HG02970 (cell line): Measurements from ENCODE around the gene RFX8.
"Not testable (repeated sequence)": the region's sequence is repeated elsewhere in the genome, so short reads cannot be mapped to it uniquely, and the experiment has no call there.

Source experiments
- ATAC-seq: cut with Tn5 transposase; IDR thresholded peaks from one replicate; pipeline ENCODE4 v1.9.1; 2021; ENCODE audit warnings: mild to moderate bottlenecking, moderate library complexity, moderate number of reproducible peaks; ENCODE audit not compliant: unreplicated experiment, low FRiP score

Gene RFX8

DNA sequence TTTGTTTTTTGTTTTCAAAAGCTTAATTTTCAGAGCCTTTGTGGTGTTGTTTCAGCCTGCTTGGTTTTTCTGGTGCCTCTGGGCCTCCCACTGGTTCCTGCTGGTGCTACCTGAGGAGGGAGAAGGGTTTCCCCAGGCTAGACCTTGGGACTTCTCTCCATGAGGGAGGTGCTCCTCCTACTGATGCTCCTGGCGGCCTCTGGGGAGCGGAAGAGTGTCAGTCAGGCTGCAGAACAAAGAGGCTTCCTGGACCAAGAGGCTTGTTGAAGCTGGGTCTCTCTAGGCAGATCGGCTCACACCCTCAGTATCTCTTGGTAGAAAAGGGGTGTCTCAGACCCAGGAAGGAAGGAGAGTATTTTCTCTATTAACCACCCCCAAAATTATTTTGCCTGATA lies 32.2 kb downstream of the RFX8 start:
- no peak for ATAC-seq

DNA sequence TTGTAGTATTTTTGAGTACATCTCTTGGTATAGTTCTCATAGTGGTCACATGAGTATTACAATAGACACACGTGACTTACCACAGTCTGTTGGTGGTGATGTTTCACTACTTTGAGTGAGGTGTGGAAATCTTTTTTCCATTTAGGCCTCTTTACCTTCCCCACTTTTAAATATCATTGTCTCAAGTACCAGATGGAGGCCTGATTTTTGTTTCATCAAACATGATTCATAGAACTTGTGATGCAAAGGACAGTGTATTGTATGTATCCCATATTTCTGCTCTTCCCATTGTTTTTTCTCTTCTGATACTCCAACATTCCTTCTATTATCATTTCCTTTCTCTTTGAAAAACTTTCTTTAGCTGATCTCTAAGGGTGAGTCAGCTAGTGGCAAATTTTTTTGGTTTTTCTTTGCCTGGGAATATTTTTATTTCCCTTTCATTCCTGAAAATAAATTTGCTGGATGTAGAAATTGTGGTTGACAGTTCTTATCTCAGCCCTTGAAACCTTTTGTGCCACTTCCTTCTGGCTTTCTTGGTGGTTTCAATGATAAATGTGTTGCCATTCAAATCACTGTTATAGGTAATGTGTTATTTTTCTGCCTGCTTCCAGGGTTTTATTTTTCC lies 32.8 kb downstream of the RFX8 start:
- no peak for ATAC-seq

DNA sequence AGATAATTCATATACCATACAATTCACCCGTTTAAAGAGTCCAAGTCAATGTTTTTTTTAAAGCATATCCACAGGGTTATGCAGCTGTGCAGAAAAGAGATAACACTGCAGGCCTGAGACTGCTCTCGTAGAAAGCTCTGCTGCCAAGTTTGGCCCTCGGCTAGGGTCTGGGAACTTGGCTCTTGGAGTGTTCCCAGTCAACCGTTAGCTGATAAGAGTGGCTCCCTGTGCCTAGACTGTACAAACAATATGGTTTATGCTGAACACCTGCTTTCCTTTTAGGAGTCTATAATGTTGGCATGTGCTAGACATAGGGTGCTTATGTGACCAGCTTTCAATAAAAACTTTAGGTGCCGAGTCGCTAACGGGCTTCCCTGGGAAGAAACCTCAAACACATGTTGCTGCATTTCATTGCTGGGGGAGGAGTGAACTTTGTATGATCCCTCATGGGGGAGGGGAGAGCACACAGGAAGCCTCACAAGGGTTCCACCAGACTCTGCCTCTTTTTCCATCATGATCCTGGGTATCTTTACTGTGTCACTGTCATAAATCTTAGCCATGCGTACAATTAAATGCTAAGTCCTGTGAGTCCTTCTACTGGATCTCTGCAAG lies 34.7 kb downstream of the RFX8 start:
- no peak for ATAC-seq

DNA sequence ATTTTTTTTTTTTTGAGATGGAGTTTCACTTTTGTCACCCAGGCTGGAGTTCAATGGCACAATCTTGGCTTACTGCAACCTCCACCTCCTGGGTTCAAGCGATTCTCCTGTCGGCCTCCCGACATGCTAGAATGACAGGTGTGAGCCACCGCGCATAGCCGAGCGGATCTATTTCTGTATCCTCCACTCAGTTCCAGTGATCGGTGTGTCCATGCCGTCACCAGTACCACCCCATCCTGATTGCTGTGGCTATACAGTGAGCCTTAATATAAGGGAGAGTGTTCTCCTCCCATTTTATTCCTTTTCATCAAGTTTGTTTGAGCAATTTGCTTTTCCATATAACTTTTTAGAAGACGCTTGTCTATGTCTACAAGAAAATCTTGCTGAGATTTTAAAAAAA lies 35.2 kb downstream of the RFX8 start:
- ATAC-seq, result no peak

DNA sequence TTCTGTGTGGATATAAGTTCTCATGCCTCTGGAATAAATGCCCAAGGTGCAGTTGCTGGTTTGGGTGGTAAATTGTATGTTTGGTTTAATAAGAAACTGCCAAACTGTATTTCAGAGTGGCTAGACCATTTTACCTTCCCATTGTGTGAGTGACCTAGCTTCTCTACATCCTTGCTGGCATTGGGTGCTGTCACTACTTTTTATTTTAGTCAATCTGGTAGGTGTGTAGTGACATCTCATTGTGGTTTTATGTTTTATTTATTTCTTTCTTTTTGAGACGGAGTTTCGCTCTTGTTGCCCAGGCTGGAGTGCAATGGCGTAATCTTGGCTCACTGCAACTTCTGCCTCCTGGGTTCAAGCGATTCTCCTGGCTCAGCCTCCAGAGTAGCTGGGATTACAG lies 36.4 kb downstream of the RFX8 start:
- ATAC-seq, result not testable (repeated sequence)

- no peak for ATAC-seq
Measured at GRCh38 chr2:101435001-101435862, 39.7 kb downstream of the RFX8 start.

GRCh38 chr2:101433465-101433864 lies 41.4 kb downstream of the RFX8 start:
- no peak for ATAC-seq

DNA sequence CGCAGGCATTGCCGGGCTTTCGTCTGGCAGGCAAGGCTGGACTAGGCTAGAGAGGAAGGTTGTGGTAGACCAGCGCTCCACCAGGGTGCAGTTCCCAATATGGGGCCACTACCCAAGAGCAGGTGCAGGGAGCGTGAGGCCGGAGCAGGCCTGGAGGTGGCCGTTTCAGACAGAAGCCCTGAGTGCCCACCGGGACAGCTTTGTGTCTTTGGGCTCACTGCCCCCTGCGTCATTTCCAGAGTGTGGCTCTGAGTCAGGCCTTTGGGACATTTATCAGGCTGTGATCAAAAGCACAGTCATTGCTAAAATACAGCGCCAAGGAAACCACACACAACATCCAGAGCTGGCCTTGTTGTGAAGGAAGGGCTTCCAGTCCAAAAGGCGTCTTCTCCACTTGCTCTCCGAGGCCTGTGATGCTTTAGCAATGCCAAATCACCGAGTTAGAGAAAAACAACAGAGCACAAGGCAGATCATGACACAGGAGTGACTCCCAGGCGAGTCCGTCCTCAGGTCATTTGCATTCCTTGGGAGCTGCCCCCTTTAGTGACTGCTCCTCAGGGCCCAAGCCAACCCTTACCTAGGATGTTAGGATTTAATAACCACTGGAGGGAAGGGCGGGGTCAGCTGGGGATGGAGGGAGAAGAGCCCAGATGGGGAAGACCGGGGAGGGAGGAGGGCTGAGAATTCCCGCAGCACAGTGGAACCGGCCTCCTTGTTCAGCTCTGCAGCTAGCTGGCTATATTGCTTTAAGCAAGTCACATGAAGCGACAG lies 42.3 kb downstream of the RFX8 start:
- ATAC-seq, result no peak

DNA sequence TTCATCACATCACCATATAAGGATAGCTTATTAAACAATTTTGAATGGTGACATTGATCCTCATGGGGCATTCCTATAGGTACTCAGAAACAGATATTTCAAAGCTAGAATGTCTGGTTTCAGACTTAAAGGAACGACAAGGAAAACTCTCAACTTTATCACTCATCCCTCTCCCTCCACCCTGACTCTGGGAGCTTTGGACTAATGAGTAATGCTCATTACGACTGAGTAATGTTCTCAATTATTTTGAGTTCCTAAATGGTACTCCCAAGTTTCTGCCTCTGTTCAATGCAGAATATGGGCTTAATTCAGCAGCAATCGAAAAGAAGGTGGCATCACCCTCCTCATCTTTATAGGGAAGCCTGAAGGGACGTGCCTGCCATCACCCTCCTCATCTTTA lies 43.4 kb downstream of the RFX8 start:
- no peak for ATAC-seq

DNA sequence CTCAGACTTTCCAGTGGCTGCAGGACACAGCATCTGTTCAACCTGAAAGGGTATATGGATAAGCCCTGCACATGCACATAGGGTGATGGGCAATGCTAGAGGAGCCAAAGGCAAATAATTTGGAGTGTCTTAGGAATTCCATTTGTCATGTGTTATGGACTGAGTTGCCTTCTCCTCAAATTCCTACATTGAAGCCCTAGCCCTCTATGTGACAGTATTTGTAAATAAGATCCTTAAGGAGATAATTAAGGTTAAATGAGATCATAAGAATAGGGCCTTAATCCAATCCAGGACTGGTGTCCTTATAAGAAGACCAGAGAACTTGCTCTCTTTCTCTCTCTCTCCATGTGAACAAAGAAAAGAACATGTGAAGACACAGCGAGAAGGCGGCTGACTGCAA lies 44.8 kb downstream of the RFX8 start:
- ATAC-seq, result no peak

DNA sequence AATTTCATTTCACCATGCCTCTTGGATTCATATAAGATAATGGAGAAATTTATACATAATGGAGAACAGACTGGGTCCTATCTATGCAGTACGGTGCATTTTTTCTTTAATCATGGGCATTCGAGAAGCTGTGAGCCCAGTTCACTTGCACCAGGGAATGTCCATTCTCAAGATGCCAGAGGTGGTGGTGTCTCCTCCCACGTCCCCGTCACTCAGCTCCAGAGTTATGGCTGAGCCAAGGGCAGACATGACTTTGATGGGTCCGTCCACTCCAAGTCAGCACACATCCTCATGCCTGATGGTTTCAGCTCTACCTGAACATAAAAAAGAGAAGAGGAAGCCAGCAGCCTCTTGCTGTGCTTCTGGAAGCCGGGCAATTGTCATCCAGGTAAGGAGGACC lies 45.5 kb downstream of the RFX8 start:
- ATAC-seq, result no peak

DNA sequence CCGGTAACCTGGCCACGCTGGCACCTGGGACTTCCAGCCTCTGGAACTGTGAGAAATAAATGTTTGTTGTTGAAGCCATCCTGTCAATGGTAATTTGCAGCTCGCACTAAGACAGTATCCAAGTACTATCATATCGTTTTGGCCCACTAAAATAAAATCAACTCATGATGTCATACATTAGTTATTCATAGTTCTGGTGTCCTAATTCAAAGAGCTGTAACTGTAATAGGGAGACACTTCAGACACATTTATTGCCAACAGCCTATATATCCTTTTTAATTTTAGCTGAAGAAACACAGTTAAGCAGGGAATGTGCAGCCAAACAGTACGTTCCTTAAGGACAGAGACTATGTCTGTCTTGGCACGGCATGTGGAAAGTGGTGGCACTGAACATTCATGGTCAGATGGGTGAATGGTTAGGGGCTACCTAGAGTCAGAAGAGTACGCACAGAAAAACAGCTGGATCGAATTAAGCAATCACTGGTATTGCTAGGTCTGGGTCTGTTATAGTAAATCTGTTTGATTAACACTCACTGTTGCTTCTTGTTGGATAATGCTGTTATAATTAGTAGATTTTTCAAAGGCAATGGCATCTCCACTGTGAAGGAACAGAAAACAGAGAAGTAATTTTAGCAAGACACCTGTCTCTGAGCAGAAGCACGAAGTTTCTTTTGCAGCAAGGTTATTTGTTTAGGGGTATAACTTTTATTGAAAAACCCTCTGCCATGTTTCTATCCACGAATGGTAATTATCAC lies 46.3 kb downstream of the RFX8 start:
- no peak for ATAC-seq

GRCh38 chr2:101427743-101428142 lies 47.2 kb downstream of the RFX8 start:
- ATAC-seq, result no peak

DNA sequence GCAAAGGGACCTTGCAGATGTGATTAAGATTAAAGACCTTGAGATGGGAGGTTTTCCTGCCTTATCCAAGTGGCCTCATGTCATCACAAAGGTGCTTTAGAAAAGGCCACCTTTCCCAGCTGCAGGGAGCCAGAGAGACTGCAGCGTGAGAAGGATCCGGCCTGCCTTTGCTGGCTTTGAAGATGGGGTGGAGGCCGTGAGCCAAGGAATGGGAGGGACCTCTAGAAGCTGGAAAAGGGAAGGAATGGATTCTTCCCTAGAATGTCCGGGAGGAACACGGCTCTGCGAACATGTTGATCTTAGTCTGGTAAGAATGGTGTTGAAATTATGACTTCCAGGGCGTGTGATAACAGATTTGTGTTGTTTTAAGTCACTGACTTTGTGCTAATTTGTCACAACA lies 47.7 kb downstream of the RFX8 start:
- no peak for ATAC-seq

DNA sequence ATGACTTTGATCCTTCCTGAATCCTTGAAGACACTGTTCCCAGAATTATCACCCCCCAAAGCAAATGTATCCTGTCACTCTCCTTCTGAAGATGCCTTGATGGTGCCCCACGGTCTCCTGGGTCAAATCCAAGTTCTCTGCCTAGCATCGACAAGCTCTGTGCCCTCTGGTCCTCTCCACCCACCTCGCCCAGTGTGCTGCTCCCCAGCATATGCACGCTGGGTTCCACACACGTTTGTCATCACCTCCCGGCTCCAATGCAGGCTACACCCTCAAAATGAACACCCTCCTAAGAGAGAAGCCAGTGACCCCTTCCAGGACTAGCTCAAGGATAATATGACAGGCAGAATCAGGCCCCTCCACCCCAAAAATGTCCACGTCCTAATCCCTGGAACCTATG lies 48.1 kb downstream of the RFX8 start:
- ATAC-seq, result no peak

DNA sequence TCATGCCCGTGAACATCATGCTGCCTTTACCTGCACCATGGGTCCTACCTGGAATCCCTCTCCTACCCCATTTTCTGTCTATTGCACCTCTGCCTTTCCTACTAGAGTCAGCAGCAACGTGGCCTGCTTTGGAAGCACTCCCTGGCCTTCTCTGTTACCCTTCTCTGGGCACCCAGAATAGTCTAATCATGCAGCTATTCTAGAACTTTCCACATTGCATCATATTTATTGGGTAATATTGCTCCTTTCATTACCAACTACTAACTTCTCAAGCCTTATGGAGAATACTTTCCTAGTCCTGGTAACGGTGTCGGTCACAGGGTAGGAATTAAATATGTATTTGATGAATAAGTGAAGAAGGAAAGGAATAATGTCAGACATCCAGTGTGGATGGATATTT lies 54.3 kb downstream of the RFX8 start:
- no peak for ATAC-seq

- no peak for ATAC-seq
Measured at GRCh38 chr2:101419096-101419663, 55.7 kb downstream of the RFX8 start.

GRCh38 chr2:101418460-101419095 lies 56.3 kb downstream of the RFX8 start:
- no peak for ATAC-seq

- no peak for ATAC-seq
Measured at GRCh38 chr2:101416609-101417008, 58.3 kb downstream of the RFX8 start.
